OCI-LY1 (cell line): ENCODE data around the gene ADGRA3.

Experiments used
- EZH2 ChIP-seq: fragments of 200-600 bp; sonication (generic), shearing (Covaris generic); IDR thresholded peaks from 2 replicates; pipeline ENCODE4 v1.8.0; 2017; ENCODE audit warnings: borderline replicate concordance, mixed run types, mild to moderate bottlenecking, antibody characterized with exemption, low read length, moderate library complexity, mixed read lengths
- TF ChIP-seq, protein P1 (sequence below): fragments of 200-600 bp; sonication (generic), shearing (Covaris generic); IDR thresholded peaks from 2 replicates; pipeline ENCODE4 v1.5.1; 2017; ENCODE audit warnings: mild to moderate bottlenecking, antibody characterized with exemption, low read length, moderate library complexity, mixed read lengths

DNA sequence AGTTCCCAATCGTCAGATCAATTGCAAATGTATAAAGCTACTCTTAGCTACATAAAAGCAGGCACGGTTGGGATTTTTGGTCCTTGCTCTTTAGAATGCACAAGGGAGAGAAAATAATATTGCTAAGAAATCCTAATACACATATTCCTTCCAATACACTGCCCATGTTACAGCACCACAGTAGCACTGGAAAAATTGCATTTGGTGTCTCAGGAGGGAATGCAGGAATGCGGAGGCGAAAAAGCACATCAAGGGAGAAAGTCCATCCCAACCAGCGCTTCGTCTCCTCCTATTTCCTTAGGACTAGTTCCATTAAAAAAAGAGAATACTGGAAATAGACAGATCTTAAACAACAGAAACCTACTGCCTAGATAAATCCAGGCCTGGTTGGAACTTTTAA is 23.9 kb downstream of the ADGRA3 start:
- TF ChIP-seq, protein P1, sequence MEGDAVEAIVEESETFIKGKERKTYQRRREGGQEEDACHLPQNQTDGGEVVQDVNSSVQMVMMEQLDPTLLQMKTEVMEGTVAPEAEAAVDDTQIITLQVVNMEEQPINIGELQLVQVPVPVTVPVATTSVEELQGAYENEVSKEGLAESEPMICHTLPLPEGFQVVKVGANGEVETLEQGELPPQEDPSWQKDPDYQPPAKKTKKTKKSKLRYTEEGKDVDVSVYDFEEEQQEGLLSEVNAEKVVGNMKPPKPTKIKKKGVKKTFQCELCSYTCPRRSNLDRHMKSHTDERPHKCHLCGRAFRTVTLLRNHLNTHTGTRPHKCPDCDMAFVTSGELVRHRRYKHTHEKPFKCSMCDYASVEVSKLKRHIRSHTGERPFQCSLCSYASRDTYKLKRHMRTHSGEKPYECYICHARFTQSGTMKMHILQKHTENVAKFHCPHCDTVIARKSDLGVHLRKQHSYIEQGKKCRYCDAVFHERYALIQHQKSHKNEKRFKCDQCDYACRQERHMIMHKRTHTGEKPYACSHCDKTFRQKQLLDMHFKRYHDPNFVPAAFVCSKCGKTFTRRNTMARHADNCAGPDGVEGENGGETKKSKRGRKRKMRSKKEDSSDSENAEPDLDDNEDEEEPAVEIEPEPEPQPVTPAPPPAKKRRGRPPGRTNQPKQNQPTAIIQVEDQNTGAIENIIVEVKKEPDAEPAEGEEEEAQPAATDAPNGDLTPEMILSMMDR: no peak
- TF ChIP-seq EZH2: no peak
